ENCODE measurements around the gene RTL10. TPM values are rescaled to one million over a fixed set of nuclear protein-coding genes. Genes with fewer than 3 reads are reported as not detected.

RTL10 gene
- polyA plus RNA-seq, 2 of the 4 experiments (the other 2 are of a cell fraction) = 4.4 to 5.1 TPM

GRCh38 chr22:19842393-19843106 is 12.1 kb downstream of the RTL10 start:
- ATAC-seq (no peak), FAIRE-seq (no peak), DNase-seq (ENCODE audit: low read depth in 1 of 2, low spot score in 1 of 2) (no peak)
- WGBS (ENCODE audit: missing lambda C conversion rate) = 90% methylated on average over 9 of the region's 12 CpGs
- ChIA-PET CTCF (interaction anchor here (0.6 to 1.1 kb wide), 3 partner anchors 9 to 189 kb away, joined by 3 read pairs; no protein-coding TSS in a partner anchor), POLR2A (no interaction called here)
- Histone ChIP-seq H3K4me2 (no peak overlapping the region), H3K27ac (no peak overlapping the region), H3K9me3 (no peaks in the 10 kb centered on the region), H3K4me1 (peaks cover 13% of the 10 kb centered on the region), H3K4me3 (no peak overlapping the region)
- TF ChIP-seq ZC3H11A (IDR thresholded peaks at IDR 0.05) = no peak
- TF ChIP-seq NR3C1 (IDR thresholded peaks at IDR 0.05) = no peak
- no peak for TF ChIP-seq REST (IDR thresholded peaks at IDR 0.05)
- no peak for TF ChIP-seq BHLHE40 (IDR thresholded peaks at IDR 0.05; ENCODE audit: low read depth, low read length)
- no peak for TF ChIP-seq CHD4 (IDR thresholded peaks at IDR 0.05; ENCODE audit: borderline replicate concordance)
- no peak for TF ChIP-seq EHF (CRISPR knock-in tag; IDR thresholded peaks at IDR 0.05)
- no peak for TF ChIP-seq POLR2A (IDR thresholded peaks at IDR 0.05; ENCODE audit: low read length)
- TF ChIP-seq MYC (IDR thresholded peaks at IDR 0.05; ENCODE audit: borderline replicate concordance, low read length) = no peak
- no peak for TF ChIP-seq RFX5 (IDR thresholded peaks at IDR 0.05)
- TF ChIP-seq ATOH8 (CRISPR knock-in tag; IDR thresholded peaks at IDR 0.05; ENCODE audit: low read depth) = no peak

GRCh38 chr22:19841641-19842392 is 12.9 kb downstream of the RTL10 start:
- Histone ChIP-seq H3K9me3 (no peaks in the 10 kb centered on the region), H3K4me2 (peak overlapping the region; percentile 42; the same call in 1 of the 3 replicates), H3K27ac (no peak overlapping the region), H3K4me1 (peaks cover 13% of the 10 kb centered on the region), H3K4me3 (no peak overlapping the region)
- no peak for TF ChIP-seq NPAS2 (CRISPR knock-in tag; IDR thresholded peaks at IDR 0.05; ENCODE audit: borderline replicate concordance)
- no peak for TF ChIP-seq RAD21 (conservative IDR thresholded peaks at IDR 0.05 in 1 of 2, IDR thresholded peaks at IDR 0.05 in 1 of 2)
- TF ChIP-seq MYC (IDR thresholded peaks at IDR 0.05; ENCODE audit: borderline replicate concordance, low read length) = no peak
- no peak for TF ChIP-seq EP300 (IDR thresholded peaks at IDR 0.05)
- no peak for TF ChIP-seq HOXB13 (CRISPR knock-in tag; IDR thresholded peaks at IDR 0.05; ENCODE audit: low read depth)
- TF ChIP-seq BHLHE40 (IDR thresholded peaks at IDR 0.05; ENCODE audit: low read depth, low read length) = no peak
- TF ChIP-seq RCOR1 (IDR thresholded peaks at IDR 0.05; ENCODE audit: low read depth, low read length) = no peak
- TF ChIP-seq CBX2 (IDR thresholded peaks at IDR 0.05; ENCODE audit: borderline replicate concordance, low read depth) = no peak
- TF ChIP-seq RNF2 (IDR thresholded peaks at IDR 0.05; ENCODE audit: borderline replicate concordance, low read depth) = no peak
- no peak for TF ChIP-seq FOXS1 (CRISPR knock-in tag; IDR thresholded peaks at IDR 0.05)
- TF ChIP-seq JUNB (IDR thresholded peaks at IDR 0.05) = no peak
- no peak for TF ChIP-seq HES2 (IDR thresholded peaks at IDR 0.05)
- TF ChIP-seq CBX8 (IDR thresholded peaks at IDR 0.05) = no peak
- TF ChIP-seq PBX3 (IDR thresholded peaks at IDR 0.05) = no peak
- TF ChIP-seq REST (IDR thresholded peaks at IDR 0.05) = no peak
- TF ChIP-seq ZSCAN20 (CRISPR knock-in tag; IDR thresholded peaks at IDR 0.05) = no peak
- TF ChIP-seq ZC3H11A (IDR thresholded peaks at IDR 0.05) = no peak
- TF ChIP-seq JUN (IDR thresholded peaks at IDR 0.05) = no peak
- no peak for TF ChIP-seq ZNF302 (CRISPR knock-in tag; IDR thresholded peaks at IDR 0.05)
- TF ChIP-seq POLR2AphosphoS2 (conservative IDR thresholded peaks at IDR 0.05; ENCODE audit: low read length) = no peak
- CTCF ChIA-PET = interaction anchor here (1.0 kb wide), 2 partner anchors 12 to 111 kb away, joined by 3 read pairs; no protein-coding TSS in a partner anchor
- no peak for DNase-seq (ENCODE audit: low read depth in 1 of 2, low spot score in 1 of 2)
- 85% methylated on average over 6 of the region's 8 CpGs for WGBS (ENCODE audit: missing lambda C conversion rate)
- POLR2A ChIA-PET = no interaction called here
- ATAC-seq = no peak
- no peak for FAIRE-seq
